ENCODE data around the gene CA10. TPM values are rescaled to one million over a fixed set of nuclear protein-coding genes. Genes with fewer than 3 reads are reported as not detected.

CA10 gene
- total RNA-seq, 6 experiments from 2014 or later: not detected

- 0 out of 2 replicates have a peak, but pooled peaks cover 5% of the 10 kb centered on the region for H3K36me3 Mint-ChIP-seq (ENCODE audit: low read depth)
- H3K27me3 Mint-ChIP-seq (ENCODE audit: insufficient read depth): peaks cover 2% of the 10 kb centered on the region; the same call in 1 of the 2 replicates
- no peak overlapping the region for H3K27ac Mint-ChIP-seq
- H3K4me1 Mint-ChIP-seq (ENCODE audit: low read depth): no peaks in the 10 kb centered on the region
- TF ChIP-seq CTCF (IDR thresholded peaks at IDR 0.05): no peak
- DNase-seq: no peak
- H3K4me3 Mint-ChIP-seq: no peak overlapping the region
- peaks cover 46% of the 10 kb centered on the region for H3K9me3 Mint-ChIP-seq
Observed at GRCh38 chr17:51638971-51639370, 519.5 kb downstream of the CA10 start.

GRCh38 chr17:51636291-51636690 is 522.2 kb downstream of the CA10 start:
- no peak for DNase-seq
- Mint-ChIP-seq H3K4me1 (ENCODE audit: low read depth) (no peaks in the 10 kb centered on the region), H3K27ac (no peak overlapping the region), H3K9me3 (peaks cover 44% of the 10 kb centered on the region), H3K27me3 (ENCODE audit: insufficient read depth) (peaks cover 2% of the 10 kb centered on the region; the same call in 1 of the 2 replicates), H3K36me3 (ENCODE audit: low read depth) (0 out of 2 replicates have a peak, but pooled peaks cover 5% of the 10 kb centered on the region), H3K4me3 (no peak overlapping the region)
- no peak for TF ChIP-seq CTCF (IDR thresholded peaks at IDR 0.05)

- Mint-ChIP-seq H3K4me3 (no peak overlapping the region), H3K4me1 (ENCODE audit: low read depth) (no peaks in the 10 kb centered on the region), H3K9me3 (peaks cover 40% of the 10 kb centered on the region), H3K36me3 (ENCODE audit: low read depth) (no peaks in the 10 kb centered on the region), H3K27ac (no peak overlapping the region), H3K27me3 (ENCODE audit: insufficient read depth) (no peaks in the 10 kb centered on the region; the same call in 1 of the 2 replicates)
- no peak for DNase-seq
- TF ChIP-seq CTCF (IDR thresholded peaks at IDR 0.05): no peak
Observed at GRCh38 chr17:51630101-51630671, 528.3 kb downstream of the CA10 start.

GRCh38 chr17:51629232-51629631 is 529.3 kb downstream of the CA10 start:
- Mint-ChIP-seq H3K9me3 (peaks cover 33% of the 10 kb centered on the region), H3K36me3 (ENCODE audit: low read depth) (no peaks in the 10 kb centered on the region), H3K4me3 (no peak overlapping the region), H3K27me3 (ENCODE audit: insufficient read depth) (no peaks in the 10 kb centered on the region; the same call in 1 of the 2 replicates), H3K27ac (no peak overlapping the region), H3K4me1 (ENCODE audit: low read depth) (no peaks in the 10 kb centered on the region)
- no peak for TF ChIP-seq CTCF (IDR thresholded peaks at IDR 0.05)
- no peak for DNase-seq

DNA sequence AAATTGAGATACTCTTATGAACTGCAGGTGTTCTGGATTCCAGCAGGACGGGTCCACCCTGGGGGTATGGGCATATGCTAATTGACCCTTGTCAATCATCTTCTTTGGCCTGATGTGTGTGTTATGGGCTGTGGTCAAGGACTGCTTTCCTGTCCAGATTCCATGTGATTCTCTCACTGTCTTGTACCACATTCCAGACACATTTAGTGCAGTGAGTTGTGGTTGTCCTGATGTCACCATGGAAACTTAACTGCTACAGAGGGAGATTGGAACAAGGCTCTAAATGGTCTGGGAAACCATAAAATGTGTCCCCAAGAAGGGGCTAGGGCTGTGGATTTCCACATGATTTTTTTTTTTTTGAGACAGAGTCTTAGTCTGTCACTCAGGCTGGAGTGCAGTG is 530.7 kb downstream of the CA10 start:
- Mint-ChIP-seq H3K4me1 (ENCODE audit: low read depth) (no peaks in the 10 kb centered on the region), H3K9me3 (peaks cover 41% of the 10 kb centered on the region), H3K36me3 (ENCODE audit: low read depth) (no peaks in the 10 kb centered on the region), H3K4me3 (no peak overlapping the region), H3K27me3 (ENCODE audit: insufficient read depth) (no peaks in the 10 kb centered on the region; the same call in 1 of the 2 replicates), H3K27ac (no peak overlapping the region)
- no peak for DNase-seq
- TF ChIP-seq CTCF (IDR thresholded peaks at IDR 0.05): no peak
